IMR-90 (cell line): ENCODE measurements around the gene PSENEN.
A peak's percentile ranks its signal among the peaks of the same experiment; 100 is the strongest.

ENCODE experiments used
- CTCF ChIP-seq: conservative IDR thresholded peaks from 2 replicates; pipeline ENCODE4 v1.5.1; 2012; ENCODE audit warnings: mild to moderate bottlenecking, low read depth, low read length, improper control_type of control experiment
- FOS ChIP-seq: fragments of 150-350 bp; IDR thresholded peaks from 2 replicates; pipeline ENCODE4 v1.6.1; 2016; ENCODE audit warnings: low read depth, low read length
- POLR2A ChIP-seq: IDR thresholded peaks from 2 replicates; pipeline ENCODE4 v1.6.1; 2012; ENCODE audit warnings: mild to moderate bottlenecking, low read depth, low read length

- no peak for TF ChIP-seq CTCF
- TF ChIP-seq POLR2A, result peak; percentile 82; the same call in 1 of the 2 replicates
- peak; percentile 58 for TF ChIP-seq FOS
Measured at GRCh38 chr19:35757231-35757748, 11.8 kb downstream of the PSENEN start.
